PFSK-1 (cell line): ENCODE results near the gene ACTN1.

Source experiments
- POLR2AphosphoS5 ChIP-seq: IDR thresholded peaks from 2 replicates; pipeline ENCODE4 v1.6.1; 2012; ENCODE audit warnings: low read depth, mild to moderate bottlenecking, control low read depth, low read length, moderate library complexity
- REST ChIP-seq, 2 experiments: IDR thresholded peaks; 2 replicates each; pipeline versions ENCODE4 v1.6.1 to v1.8.0; 2011 to 2012; ENCODE audit warnings: low read depth in 2 of 2, low read length in 2 of 2, control low read depth in 1 of 2, inconsistent platforms in 1 of 2, mild to moderate bottlenecking in 1 of 2, moderate library complexity in 1 of 2; ENCODE audit not compliant: insufficient read depth in 1 of 2
- SIN3A ChIP-seq: IDR thresholded peaks from 2 replicates; pipeline ENCODE4 v1.6.1; 2012; ENCODE audit warnings: mild to moderate bottlenecking, low read length, moderate library complexity, borderline replicate concordance; ENCODE audit not compliant: insufficient read depth
- TAF1 ChIP-seq: IDR thresholded peaks from 2 replicates; pipeline ENCODE4 v1.6.1; 2012; ENCODE audit warnings: low read length, control low read depth, borderline replicate concordance; ENCODE audit not compliant: insufficient read depth

GRCh38 chr14:68916358-68916941, 62.7 kb downstream of the ACTN1 start:
- no peak for TF ChIP-seq SIN3A
- TF ChIP-seq POLR2AphosphoS5 = no peak
- TF ChIP-seq REST (IDR thresholded peaks at IDR 0.05; ENCODE audit: insufficient read depth in 1 of 2, low read depth in 2 of 2, low read length in 2 of 2) = no peak
- no peak for TF ChIP-seq TAF1
